Measurements from ENCODE around the gene TNNI3.

Gene TNNI3

GRCh38 chr19:55179606-55180484 is 22.3 kb upstream of the TNNI3 start, which contains the start of gene SYT5:
Gene SYT5, minus strand, starts transcription at chr19:55180289. Its CDS starts 1,248 bp downstream, at chr19:55179041.
- TF ChIP-seq CTCF (IDR thresholded peaks at IDR 0.05; ENCODE audit: low read depth, low read length), result no peak
- Histone ChIP-seq H3K36me3 (no peaks in the 10 kb centered on the region), H3K27me3 (ENCODE audit: insufficient read depth, low read depth, severe bottlenecking) (no peaks in the 10 kb centered on the region), H3K4me3 (ENCODE audit: low read depth, low read length) (peak within 1 kb of the TSS; percentile 57), H3K9me3 (ENCODE audit: severe bottlenecking) (peaks cover 11% of the 10 kb centered on the region), H3K27ac (peak within 1 kb of the TSS; percentile 38)
- DNase-seq, result peak; percentile 32

- Histone ChIP-seq H3K9me3 (ENCODE audit: severe bottlenecking) (peaks cover 15% of the 10 kb centered on the region), H3K4me3 (ENCODE audit: low read depth, low read length) (peak overlapping the region; percentile 57), H3K27me3 (ENCODE audit: insufficient read depth, low read depth, severe bottlenecking) (no peaks in the 10 kb centered on the region), H3K36me3 (no peaks in the 10 kb centered on the region), H3K27ac (peak overlapping the region; percentile 38)
- no peak for TF ChIP-seq CTCF (IDR thresholded peaks at IDR 0.05; ENCODE audit: low read depth, low read length)
- DNase-seq, result peak; percentile 84
Measured at GRCh38 chr19:55178781-55179599, 21.5 kb upstream of the TNNI3 start.

- DNase-seq, result peak; percentile 32
- TF ChIP-seq CTCF (IDR thresholded peaks at IDR 0.05; ENCODE audit: low read depth, low read length), result no peak
- no peaks in the 10 kb centered on the region for H3K36me3 ChIP-seq
- H3K27ac ChIP-seq, result no peak overlapping the region
- H3K27me3 ChIP-seq (ENCODE audit: insufficient read depth, low read depth, severe bottlenecking), result no peaks in the 10 kb centered on the region
- H3K4me3 ChIP-seq (ENCODE audit: low read depth, low read length), result no peak overlapping the region
- peaks cover 15% of the 10 kb centered on the region for H3K9me3 ChIP-seq (ENCODE audit: severe bottlenecking)
Measured at GRCh38 chr19:55176076-55176475, 18.5 kb upstream of the TNNI3 start.

GRCh38 chr19:55175117-55175867 is 17.8 kb upstream of the TNNI3 start:
- DNase-seq, result no peak
- H3K4me3 ChIP-seq (ENCODE audit: low read depth, low read length), result no peak overlapping the region
- peaks cover 15% of the 10 kb centered on the region for H3K9me3 ChIP-seq (ENCODE audit: severe bottlenecking)
- no peaks in the 10 kb centered on the region for H3K36me3 ChIP-seq
- no peak overlapping the region for H3K27ac ChIP-seq
- no peaks in the 10 kb centered on the region for H3K27me3 ChIP-seq (ENCODE audit: insufficient read depth, low read depth, severe bottlenecking)
- TF ChIP-seq CTCF (IDR thresholded peaks at IDR 0.05; ENCODE audit: low read depth, low read length), result no peak

- TF ChIP-seq CTCF (IDR thresholded peaks at IDR 0.05; ENCODE audit: low read depth, low read length), result no peak
- H3K4me3 ChIP-seq (ENCODE audit: low read depth, low read length), result 0 out of 2 replicates have a peak overlapping the region, but pooled peaks have one; percentile 66
- DNase-seq, result no peak
- H3K27me3 ChIP-seq (ENCODE audit: insufficient read depth, low read depth, severe bottlenecking), result no peaks in the 10 kb centered on the region
- H3K27ac ChIP-seq, result peak overlapping the region; percentile 33
- peaks cover 15% of the 10 kb centered on the region for H3K9me3 ChIP-seq (ENCODE audit: severe bottlenecking)
- H3K36me3 ChIP-seq, result no peaks in the 10 kb centered on the region
Measured at GRCh38 chr19:55174425-55175116, 17.0 kb upstream of the TNNI3 start.

All from WERI-Rb-1 (cell line).